Endometrial microvascular endothelial cells (primary cell): Measurements from ENCODE around the gene ZSWIM6. TPM values are rescaled to one million over a fixed set of nuclear protein-coding genes. Genes with fewer than 3 reads are reported as not detected.
"Not testable (repeated sequence)": the region's sequence is repeated elsewhere in the genome, so short reads cannot be mapped to it uniquely, and the experiment has no call there.

Experiments used
- in situ Hi-C: cut with HindIII; loops from 2 replicates; pipeline ENCODE4 v1.10.0; 2017; ENCODE audit warnings: low sequenced_read_pairs, low pct_unique_long_range_greater_than_20kb; ENCODE audit errors: inconsistent ontology term
- total RNA-seq: library from RNA; depleted of rRNA; stranded (reverse); fragments of >200 nt; gene quantifications from one replicate; pipeline ENCODE4 v1.2.3, GENCODE V29; 2015; ENCODE audit errors: inconsistent ontology term

Gene ZSWIM6
- total RNA-seq, 1 donor from 2014 or later: 11.7 TPM

DNA sequence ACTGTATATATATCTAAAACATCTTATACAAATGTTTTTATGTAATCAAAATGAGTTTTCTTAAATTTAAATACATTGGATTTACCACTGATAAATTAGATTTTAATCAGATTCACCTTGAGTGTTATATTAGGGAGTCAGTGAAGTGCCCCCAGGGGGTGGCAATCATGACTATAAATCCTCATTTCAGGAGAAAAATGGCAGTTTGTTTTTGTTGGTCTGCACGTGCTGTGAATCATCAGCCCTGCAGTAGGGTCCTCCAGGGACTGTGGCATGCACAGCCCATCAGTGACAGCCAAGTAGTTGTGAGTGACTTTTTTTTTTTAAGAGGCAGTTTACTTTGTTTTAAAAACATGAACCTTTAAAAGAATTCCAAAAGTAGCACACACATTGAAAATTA lies 65.2 kb downstream of the ZSWIM6 start:
- in situ Hi-C loops: no loop called here

DNA sequence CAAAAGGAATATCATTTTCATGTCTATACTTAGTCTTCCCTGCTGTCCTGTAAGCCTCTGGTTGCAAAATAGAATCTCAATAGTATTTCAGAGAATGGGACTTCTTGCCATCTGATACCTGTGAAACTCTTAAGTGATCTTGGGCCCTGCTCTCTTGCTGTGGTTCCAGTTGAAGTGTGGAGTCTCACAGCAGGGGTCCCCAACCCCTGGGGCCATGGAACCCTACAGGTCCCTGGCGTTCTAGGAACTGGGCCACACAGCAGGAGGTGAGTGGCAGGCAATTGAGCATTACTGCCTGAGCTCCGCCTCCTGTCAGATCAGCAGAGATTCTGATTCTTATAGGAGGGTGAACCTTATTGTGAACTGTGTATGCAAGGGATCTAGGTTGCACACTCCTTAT lies 65.9 kb downstream of the ZSWIM6 start:
- in situ Hi-C loops: no loop called here

DNA sequence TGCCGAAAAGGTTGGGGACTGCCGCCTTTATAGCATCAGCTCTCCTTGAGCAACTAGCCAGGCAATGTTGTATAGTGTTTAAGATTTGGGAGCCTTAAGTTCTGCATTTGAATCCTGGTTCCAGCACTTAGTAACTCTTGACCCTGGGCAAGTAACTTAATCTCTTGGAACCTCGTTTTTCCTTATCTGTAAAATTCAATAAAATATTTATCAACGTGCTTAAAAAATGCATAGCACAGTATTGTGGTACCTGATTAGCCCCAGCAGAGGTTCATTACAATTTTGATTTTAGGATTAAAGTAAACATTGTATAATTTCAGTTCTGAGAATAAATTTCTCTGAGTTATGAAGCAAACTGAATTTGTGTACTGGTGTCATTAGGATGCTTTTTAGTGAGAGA lies 66.4 kb downstream of the ZSWIM6 start:
- in situ Hi-C loops: no loop called here

DNA sequence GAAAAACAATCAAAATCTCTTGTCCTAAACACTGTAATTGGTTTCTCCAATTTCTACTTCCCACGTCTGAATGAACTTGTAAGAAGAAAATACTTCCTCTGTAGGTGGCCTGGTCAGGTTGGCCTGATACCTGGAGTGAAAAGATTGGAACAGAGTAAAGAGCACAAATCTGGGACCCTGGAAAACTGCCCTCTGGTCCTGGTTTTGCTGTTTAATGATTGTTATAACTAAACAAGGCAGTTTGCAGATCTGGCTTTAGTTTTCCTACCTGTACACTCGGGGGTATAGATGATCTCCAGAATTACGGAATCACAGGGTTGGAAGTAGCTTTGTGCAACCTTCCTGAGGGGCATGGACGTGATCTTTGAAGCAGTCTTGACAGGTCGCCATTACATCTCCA lies 67.6 kb downstream of the ZSWIM6 start:
- in situ Hi-C loops: no loop called here

DNA sequence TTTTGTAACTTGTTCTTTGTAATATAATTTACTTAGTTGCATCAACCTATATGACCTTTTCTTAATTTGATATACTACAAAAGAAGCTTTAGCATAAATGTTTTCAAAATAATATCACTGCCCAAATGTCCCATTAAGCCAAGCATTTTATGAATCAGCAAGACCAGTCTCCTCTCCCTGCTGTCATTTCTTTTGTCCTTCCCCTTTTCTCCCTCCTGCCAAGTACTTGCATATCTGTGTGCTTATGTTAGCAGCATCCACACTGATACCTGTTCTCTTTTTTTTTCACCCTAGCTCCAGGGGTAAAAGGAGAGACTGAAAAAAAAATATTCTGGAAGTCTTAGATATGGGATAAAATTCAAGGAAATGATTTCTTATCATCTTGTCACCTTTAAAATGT lies 69.7 kb downstream of the ZSWIM6 start:
- in situ Hi-C loops: no loop called here

DNA sequence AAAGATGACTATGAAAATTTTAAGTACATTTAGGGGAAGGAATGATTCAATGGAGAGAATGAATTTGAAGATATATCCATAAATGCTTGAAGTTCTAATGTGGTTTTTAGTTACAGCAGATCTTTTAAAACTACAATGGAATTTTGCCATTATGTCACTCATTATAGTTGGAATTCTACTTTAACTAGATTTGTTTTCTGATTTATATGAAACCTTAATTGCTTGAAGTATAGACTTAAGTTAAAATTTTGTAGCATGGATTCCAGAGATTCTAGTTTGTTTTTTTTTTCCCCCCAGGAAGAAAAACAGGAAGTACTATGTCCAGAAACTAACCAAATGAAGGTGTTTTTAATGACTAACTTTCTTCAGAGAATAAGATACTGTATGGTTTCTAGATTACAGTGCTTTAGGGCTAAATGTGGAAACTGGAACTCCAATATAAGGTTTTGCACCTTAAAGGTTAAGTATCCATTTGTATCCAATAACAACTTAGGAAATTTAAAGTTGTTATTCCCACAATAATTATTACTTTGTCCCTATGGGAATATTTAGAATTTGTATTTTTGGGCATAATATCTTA lies 70.3 kb downstream of the ZSWIM6 start:
- in situ Hi-C loops: no loop called here

DNA sequence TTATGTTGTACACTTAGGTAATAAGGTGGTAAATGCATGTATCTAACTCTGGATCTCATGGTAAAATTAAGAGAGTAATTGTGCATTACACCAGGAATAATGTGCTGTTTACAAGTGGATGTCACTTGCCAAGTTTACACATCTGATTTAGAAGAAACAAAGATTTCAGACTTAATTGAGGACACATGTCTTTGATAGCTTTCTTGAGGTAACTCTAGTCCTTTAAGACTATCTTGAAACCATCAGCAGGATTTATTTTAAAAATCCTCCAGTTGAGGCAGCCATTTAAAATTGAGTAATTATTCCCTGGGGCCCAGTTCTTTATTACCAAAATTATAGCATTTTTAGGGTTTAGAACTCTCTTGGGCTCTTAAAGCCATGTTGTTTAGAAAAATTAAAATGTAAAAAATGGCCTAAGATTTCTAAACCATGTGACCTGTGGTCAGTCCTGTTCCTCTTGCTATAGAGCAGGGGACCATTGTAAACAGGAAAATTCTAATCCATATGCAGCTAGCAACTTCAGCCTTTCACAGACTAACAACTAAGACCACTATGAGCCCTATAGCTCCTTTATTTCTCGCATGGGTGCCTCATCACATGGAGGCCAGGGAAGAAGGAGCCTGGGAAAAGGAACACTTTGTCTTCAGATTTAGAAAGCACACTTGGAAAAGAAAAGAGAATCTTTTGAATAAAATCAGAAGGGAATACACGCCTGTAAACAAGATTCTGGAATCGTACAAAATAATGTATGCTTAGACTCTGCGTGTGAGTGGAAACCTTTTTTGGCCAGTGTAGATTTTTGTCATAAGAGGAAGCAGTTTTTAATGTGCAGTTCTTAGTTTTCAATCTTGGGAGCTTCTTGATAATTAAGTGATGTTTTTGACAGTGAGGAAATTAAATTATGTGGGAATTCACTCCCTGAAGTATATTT lies 71.2 kb downstream of the ZSWIM6 start:
- in situ Hi-C loops: no loop called here

DNA sequence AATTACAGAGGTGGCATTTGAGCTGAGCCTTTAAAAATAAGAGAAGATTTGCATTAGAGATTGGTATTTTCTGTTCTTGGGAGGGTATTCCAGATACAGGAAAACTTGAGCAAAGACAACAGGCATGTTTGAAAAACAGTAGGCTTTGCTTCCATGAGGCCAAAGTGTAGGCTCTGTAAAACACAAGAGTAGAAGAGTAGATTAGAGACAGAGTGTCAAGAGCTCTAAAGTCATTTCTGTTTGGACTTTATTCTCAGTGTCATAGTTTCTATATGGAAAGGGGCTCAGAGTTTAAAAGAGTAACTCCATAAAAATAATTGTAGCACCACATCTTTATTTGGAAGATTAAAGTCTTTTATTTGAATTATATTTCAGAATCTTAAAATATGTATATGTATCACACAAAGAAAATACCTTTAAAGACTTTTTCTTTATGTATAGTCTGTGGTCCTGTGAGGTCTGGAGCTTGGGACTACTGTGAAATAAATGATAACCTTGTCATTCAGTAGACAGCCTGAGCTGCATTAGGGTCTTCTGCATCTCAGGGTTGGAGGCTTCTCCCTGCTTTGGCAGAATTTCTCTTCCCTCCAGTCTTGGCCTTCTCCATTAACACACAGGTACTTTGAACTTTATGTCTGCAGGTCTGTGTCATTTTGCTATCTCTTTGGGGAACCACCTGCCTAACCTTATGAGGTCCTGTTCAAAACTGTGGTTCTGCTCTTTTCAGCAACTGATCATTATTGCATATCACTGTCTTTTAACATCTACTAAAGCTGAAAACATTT lies 73.6 kb downstream of the ZSWIM6 start:
- in situ Hi-C loops: no loop called here

DNA sequence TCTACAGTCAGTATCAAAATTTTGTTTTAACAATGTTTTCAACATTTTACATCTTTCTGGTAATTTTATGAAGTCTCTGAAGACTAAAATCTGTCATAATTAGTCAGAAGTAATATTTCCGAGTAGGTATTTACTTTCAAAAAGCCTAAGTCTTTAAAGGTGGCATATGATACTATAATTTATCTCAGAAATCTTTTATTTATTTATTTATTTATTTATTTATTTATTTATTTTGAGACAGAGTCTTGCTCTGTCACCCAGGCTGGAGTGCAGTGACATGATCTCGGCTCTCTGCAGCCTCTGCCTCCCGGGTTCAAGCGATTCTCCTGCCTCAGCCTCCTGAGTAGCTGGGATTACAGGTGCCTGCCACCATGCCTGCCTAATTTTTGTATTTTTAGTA lies 74.4 kb downstream of the ZSWIM6 start:
- in situ Hi-C loops: not testable (repeated sequence)

DNA sequence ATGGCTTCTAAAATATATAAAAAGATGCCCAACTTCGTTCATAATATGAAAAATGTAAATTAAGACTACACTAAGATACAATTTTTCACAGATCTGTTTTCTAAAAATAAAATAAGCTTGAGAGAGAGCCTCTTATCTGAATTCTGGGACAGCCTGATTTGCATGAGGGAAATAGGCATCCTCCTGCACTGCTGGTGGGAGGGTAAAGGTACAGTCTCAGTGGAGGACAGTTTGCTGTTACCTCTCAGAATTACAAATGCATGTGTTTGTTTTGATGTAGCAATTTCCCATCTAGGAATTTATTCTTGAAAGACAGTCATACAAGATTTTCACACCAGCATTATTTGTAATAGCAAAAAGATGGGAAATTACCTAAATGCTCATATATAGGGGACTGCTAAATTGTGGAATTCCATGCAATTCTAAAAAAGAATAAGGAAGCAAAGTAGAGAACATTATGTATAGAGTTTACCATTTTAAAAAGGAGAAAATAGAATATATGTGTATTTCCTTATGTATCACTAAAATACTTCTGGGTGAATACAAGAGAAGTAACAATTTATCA lies 75.7 kb downstream of the ZSWIM6 start:
- in situ Hi-C loops: no loop called here

DNA sequence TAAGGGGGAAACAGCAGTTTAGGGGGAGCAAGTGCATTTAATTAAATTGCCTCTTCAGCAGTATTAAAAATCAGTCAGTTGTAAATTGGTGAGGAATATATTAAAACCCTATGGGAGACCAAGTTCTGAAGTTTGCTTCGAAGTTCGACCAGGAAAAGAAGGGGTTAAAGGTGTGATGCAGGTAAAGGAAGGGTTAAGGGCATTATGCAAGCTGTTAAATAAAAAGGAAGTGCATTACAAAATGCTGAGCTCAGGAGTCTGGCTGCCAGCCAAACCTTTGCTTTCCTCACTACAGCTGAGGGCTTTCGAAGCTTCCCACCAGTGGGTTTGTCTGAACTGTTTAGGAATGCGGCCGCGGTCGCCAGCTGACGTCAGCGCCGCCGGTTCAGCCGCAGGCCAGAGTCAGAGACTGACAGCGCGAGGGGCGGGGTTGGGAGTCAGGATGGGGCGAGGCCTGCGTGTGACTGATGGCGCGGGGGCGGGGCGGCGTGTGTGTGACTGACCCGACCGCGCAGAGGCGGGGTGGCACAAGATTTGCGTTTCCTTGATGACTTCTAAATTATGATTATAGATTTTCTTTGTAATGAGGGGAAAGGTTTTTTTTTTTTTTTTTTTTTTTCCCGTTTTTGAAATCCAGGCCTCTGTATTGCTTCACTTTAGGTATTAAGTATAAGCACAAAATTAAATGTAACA lies 76.6 kb downstream of the ZSWIM6 start:
- in situ Hi-C loops: no loop called here

DNA sequence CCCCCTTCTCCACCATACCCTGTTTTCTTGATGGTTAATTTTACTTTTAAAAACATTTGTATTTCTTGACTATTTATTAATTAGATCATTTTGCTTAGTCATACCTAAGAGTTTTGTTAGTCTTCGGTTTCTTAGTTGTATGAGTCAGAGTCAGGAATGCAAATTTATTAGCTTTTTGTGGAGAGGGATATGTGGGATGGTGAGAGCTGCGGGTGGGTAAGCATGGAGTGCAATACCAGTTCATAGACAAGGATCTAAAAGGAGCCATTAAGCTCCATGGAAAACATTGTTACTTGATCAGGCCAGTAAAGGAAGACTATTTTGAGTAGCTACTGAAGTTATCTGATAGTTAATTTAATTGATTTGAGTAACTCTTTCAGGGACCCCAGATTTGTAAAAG lies 77.5 kb downstream of the ZSWIM6 start:
- in situ Hi-C loops: no loop called here

DNA sequence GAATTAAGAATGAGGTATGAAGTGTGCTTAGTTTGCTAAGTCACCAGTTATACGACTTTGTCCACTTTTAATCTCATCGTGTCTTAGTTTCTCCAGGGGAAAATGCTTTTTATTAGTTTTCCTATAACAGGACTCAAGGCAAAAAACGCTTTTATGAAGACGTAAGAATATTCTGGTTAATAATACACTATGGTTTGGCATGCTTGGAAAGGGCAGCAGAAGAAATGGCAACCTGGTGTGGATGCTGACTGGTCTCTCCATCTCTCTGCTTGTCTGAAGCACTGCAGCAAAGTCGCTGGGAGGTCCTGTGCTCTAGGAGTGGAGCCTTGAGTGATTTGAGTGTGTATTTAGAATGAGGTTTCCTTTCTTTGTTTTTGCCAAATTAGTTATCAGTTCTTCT lies 78.8 kb downstream of the ZSWIM6 start:
- in situ Hi-C loops: no loop called here

DNA sequence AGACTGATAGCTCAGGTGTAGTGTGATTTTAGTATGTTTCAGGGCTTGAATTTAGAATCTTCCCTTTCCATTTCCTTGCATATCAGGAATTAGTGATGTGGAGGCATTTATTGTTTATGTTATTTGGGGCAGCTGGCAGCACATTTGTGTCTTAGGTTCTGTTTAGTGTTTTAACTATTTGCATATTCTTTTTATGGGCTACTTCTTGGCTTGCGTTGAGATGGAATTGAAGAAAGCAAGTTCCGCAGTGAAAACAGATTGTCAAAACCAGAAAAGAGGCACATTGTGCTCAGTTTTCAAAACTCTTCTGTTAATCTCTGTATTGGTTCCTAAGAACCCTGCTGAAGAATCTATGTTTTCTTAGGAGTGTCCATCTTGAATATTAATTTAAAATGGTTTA lies 80.3 kb downstream of the ZSWIM6 start:
- in situ Hi-C loops: no loop called here

DNA sequence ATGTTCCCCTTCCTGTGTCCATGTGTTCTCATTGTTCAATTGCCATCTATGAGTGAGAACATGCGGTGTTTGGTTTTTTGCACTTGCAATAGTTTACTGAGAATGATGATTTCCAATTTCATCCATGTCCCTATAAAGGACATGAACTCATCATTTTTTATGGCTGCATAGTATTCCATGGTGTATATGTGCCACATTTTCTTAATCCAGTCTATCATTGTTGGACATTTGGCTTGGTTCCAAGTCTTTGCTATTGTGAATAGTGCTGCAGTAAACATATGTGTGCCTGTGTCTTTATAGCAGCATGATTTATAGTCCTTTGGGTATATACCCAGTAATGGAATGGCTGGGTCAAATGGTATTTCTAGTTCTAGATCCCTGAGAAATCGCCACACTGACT lies 81.1 kb downstream of the ZSWIM6 start:
- in situ Hi-C loops: not testable (repeated sequence)

DNA sequence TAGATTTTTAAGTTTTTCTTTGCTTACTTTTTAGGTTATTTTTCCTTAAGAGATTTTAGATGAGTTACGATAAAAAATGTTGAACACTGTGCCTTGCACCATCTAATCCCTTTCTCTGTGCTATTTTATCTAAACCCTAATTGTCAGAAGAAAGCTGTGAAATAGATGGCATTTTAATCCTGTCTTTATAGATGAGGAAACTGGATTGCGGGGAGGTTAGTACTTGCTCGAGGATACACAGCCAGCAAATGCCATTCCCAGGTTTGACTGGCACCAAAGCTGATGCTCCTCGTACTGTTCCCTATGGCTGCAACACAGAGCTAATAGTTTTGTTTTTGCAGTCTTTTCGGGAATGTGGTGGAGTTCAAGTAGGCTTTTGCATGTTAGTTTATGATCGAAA lies 82.7 kb downstream of the ZSWIM6 start:
- in situ Hi-C loops: no loop called here

DNA sequence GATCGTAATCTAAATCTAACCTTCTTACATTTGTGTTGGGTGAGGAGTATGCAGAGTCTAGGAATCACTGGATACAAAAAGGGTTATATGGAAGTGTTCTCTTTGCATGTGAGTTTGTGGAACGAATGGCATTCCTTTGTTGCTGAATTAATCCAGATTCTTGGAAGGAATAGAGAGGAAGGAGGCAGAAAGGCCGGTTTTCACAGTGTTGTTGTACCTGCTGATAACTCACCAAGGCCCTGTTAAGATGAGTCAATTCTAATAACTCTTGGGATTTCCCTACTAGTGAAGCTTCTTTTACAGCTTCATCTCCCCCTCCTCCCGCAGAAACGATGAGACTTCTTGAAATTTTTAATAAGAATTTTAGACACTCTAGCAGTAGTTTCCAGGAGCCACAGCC lies 84.0 kb downstream of the ZSWIM6 start:
- in situ Hi-C loops: no loop called here

DNA sequence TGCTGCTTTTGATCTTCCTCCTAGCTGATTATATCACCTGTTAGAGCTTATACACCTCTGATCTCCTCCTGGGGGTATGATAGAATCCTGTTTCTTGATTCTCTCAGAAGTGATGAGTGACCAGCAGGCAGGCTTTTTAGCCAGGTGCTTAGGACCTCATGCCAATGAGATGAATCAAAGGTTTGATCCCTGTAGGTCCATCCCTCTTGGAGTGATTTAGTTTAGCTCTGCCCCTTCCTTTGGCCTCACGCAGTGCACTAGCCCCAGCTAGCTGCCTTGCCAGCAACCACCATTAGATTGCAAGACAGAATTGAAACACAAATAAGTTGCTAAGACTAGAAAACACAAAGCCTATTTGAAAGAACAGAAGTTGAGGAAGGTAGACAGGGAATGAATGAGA lies 84.4 kb downstream of the ZSWIM6 start:
- in situ Hi-C loops: no loop called here

DNA sequence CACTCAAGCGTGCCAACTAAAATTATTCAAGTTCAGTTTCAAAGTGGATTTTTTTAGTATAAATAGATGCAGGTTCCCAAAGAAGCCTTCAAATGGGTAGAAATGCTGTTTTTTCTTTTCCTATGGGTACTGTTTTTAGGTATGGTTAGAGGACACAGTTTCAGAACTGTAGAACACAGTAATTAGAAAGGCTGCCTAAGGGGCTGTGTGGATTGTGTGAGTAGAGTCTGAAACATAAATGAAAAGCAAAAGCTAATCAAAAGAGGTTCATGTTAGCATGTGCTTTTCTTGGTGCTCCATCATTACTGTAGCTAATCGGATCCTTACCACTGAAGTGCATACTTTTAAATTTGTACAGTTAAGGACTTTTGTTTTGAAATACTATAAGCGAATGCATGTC lies 85.3 kb downstream of the ZSWIM6 start:
- in situ Hi-C loops: no loop called here
